ENCODE results near the gene CLASP1.

DNA sequence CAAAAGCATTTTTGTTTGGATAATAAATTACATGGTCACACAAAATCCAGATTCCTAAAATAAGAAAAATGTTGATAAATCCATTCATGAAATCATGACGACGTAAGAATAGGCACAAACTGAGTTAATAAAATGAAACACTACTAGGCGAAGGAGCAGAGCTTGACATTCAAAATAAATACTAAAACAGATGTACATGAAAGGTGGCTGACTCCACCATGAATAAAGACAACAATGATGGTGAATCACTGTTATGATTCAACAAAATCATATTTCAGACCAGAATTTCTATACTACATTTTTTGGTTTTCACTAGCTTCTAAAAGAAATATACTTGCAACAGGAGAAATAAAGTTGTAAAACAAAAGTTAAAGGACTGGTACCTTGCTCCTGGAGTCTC, 240.6 kb downstream of the CLASP1 start:
- TF ChIP-seq EZH2phosphoT487 (IDR thresholded peaks at IDR 0.05; ENCODE audit: low read depth, severe bottlenecking, unreplicated experiment) (no peak), EZH2 (IDR thresholded peaks at IDR 0.05; ENCODE audit: borderline replicate concordance) (no peak)
- TF ChIP-seq, protein P1, sequence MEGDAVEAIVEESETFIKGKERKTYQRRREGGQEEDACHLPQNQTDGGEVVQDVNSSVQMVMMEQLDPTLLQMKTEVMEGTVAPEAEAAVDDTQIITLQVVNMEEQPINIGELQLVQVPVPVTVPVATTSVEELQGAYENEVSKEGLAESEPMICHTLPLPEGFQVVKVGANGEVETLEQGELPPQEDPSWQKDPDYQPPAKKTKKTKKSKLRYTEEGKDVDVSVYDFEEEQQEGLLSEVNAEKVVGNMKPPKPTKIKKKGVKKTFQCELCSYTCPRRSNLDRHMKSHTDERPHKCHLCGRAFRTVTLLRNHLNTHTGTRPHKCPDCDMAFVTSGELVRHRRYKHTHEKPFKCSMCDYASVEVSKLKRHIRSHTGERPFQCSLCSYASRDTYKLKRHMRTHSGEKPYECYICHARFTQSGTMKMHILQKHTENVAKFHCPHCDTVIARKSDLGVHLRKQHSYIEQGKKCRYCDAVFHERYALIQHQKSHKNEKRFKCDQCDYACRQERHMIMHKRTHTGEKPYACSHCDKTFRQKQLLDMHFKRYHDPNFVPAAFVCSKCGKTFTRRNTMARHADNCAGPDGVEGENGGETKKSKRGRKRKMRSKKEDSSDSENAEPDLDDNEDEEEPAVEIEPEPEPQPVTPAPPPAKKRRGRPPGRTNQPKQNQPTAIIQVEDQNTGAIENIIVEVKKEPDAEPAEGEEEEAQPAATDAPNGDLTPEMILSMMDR (IDR thresholded peaks at IDR 0.05; ENCODE audit: poor library complexity), result no peak

Measured in hepatocyte (in vitro differentiated cells).